IPS DF 4.7 (cell line): Measurements from ENCODE around the gene CHAMP1.
A peak's percentile ranks its signal among the peaks of the same experiment; 100 is the strongest.

Source experiments
- DNase-seq: peaks from one replicate; pipeline ENCODE4 v3.0.0-alpha.2; 2013; ENCODE audit warnings: low spot score; ENCODE audit errors: extremely low read depth

CHAMP1 gene, protein sequence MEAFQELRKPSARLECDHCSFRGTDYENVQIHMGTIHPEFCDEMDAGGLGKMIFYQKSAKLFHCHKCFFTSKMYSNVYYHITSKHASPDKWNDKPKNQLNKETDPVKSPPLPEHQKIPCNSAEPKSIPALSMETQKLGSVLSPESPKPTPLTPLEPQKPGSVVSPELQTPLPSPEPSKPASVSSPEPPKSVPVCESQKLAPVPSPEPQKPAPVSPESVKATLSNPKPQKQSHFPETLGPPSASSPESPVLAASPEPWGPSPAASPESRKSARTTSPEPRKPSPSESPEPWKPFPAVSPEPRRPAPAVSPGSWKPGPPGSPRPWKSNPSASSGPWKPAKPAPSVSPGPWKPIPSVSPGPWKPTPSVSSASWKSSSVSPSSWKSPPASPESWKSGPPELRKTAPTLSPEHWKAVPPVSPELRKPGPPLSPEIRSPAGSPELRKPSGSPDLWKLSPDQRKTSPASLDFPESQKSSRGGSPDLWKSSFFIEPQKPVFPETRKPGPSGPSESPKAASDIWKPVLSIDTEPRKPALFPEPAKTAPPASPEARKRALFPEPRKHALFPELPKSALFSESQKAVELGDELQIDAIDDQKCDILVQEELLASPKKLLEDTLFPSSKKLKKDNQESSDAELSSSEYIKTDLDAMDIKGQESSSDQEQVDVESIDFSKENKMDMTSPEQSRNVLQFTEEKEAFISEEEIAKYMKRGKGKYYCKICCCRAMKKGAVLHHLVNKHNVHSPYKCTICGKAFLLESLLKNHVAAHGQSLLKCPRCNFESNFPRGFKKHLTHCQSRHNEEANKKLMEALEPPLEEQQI

GRCh38 chr13:114314074-114314912, at the start of gene CHAMP1:
Gene CHAMP1, plus strand, starts transcription at chr13:114314503. Its CDS starts 9,340 bp downstream, at chr13:114323843.
- DNase-seq: peak; percentile 81

DNA sequence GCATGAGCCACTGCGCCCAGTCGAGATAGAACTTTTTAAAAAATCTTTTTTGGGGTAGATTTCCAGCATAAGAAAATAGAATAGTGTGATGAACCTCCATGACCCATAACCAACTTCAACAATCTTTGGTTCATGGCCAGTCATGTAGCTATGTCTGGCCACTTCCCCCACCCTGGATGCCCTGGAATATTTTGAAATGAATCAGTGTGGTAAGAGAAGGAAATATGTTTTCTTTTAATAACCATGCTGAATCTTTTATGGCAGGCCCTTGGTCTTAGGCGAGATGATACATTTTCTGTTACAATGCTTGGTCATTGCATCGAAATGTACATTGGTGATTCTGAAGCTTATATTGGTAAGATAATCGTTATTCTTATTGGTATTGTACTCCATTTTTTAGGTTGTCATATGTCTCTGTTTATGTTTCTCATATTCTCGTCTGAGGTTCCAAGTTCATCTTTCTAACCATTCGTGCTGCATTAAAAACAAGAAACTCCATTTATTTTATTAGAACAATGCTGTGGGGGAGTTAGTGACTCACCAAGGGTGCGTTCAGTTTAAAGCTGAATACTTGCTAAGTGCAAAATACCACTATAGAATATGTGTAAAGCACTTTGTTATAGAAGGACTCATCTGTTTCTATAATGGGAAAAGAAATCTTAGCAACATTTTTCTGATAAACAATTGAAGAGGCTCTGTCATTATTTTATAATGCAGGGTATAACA, 49.3 kb upstream of the CHAMP1 start:
- DNase-seq: no peak

GRCh38 chr13:114266241-114266640, 48.1 kb upstream of the CHAMP1 start:
- no peak for DNase-seq

DNA sequence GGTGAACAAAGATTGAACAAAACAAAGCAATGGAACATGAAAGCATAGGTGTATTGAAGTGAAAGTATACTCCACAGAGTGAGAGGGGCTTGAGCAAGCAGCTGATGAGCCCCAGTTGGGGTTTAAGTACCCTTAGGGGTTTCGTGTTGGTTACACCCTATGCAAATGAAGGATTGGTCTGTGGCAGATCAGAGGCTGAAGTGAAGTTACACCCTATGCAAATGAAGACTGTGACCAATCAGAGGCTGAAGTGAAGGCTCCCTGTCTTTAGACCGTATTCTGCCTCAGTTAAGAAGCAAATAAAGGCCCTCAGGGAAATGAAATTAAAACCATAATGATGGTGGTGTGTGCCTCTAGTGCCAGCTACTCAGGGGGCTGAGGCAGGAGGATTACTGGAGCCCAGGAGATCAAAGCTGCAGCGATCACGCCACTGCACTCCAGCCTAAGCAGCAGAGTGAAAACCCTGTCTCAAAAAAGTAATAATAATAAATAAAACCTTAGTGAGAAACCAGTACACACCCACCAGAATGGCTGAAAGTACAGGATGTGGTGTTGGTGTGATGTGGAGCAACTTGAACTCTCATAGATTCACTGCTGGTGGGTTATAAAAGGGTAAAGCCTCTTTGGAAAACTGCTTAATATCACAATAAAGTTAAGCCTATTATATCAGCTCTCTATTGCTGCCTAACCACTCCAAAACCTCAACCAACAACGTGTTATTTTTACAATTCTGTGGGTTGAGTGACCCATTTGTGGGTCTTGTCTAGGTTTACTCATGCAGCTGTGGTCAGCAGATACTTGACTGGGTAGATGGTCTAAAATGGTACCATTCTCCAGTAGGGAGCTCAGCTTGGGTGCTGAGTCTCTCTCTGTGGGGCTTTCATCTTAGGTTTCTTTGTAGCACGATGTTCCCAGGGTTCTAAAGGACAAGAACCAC, 45.7 kb upstream of the CHAMP1 start:
- DNase-seq: no peak

GRCh38 chr13:114269281-114269770, 45.0 kb upstream of the CHAMP1 start:
- no peak for DNase-seq

DNA sequence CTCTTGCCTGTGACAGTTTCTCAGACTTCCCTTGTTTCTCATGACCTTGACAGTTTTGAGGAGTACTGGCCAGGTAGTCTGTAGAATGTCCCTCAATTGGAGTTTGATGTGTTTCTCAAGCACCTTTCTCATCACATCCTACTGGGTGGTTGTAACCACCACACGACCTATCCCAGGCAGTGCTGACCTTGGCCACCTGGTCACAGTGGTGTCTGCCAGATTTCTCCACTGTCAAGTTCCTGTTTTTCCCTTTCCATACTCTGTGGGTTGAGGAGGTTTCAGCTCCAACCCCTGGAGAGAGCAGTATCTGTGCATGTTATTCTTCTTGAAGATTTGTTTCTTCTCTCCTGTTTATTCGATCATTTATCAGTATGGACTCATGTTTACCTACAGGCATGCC, 41.3 kb upstream of the CHAMP1 start:
- DNase-seq: no peak

DNA sequence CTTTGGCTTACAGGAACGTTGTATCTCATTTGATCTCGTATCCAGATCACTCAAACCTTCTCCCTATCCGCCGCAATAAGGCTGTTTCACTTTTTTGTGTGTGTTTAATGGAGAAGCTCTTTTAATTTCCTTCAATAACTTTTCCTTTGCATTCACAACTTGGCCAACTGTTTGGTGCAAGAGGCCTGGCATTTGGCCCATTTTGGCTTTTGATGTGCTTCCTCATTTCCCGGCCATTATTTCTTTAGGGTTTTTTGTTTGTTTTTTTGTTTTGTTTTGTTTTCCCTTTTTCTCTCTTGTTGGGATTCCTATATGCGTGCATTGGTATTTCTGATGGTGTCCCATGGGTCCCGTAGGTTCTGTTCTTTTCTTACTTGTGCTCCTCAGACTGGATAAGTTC, 39.0 kb upstream of the CHAMP1 start:
- DNase-seq: no peak

GRCh38 chr13:114279146-114279545, 35.2 kb upstream of the CHAMP1 start:
- DNase-seq: no peak

DNA sequence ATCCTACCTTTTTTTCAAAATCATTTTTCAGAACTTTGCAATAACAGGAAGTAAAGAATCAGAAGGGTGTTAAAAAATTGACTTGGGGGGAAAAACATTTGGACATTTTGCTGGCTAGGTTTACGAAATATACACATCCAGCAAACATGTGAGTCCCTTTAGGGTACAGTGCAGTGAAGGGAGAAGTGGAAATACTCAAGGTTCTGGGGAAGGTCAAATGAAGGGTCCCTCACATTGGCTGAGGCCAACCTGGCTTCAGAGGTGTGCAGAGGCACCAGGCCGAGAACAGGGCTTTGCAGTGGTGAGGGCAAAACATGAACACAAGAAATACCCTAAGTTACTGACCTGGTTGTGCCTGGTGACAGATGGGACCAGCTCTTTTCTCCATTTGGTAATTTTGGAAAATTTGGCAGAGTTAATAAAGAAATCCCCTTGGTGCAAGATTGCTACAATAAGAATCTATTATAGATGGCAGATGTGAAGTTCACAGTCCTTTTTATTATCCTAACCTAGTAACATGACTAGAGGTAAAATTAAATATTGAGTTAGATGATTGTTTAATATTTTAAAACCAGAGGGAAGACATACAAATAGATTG, 34.4 kb upstream of the CHAMP1 start:
- DNase-seq: no peak

GRCh38 chr13:114281351-114282040, 32.8 kb upstream of the CHAMP1 start, which contains the start of gene UPF3A:
Gene UPF3A, plus strand, starts transcription at chr13:114281601. Its CDS starts 39 bp downstream, at chr13:114281640.
- no peak for DNase-seq

DNA sequence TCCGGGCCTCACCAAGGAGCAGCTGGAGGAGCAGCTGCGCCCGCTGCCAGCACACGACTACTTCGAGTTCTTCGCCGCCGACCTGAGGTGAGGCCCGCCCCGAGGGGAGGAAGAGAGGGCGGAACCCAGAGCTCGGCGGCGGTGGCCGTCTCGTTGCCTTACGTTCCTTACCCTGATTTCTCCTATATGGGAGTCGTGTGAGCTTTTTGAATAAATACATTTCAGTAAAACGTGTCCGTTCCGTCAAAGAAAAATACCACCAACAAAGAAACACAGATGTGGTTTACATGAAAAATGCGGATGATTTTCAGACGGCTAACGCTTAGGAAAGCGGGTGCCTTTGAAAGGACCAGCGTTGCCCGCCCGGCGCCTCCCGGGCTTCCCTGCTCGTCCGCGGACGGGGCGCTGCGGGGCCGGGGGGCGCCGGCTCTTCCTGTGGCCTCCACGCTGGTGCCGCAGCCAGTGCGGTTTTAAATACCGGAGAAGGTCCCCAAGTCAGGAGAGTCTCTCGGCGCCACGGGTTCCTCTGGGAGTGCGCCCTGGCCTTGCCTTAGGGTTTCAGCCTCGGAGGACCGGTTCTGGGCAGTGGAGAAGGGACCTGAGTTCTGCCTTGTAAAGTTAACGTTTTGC, 32.1 kb upstream of the CHAMP1 start:
- DNase-seq: no peak

DNA sequence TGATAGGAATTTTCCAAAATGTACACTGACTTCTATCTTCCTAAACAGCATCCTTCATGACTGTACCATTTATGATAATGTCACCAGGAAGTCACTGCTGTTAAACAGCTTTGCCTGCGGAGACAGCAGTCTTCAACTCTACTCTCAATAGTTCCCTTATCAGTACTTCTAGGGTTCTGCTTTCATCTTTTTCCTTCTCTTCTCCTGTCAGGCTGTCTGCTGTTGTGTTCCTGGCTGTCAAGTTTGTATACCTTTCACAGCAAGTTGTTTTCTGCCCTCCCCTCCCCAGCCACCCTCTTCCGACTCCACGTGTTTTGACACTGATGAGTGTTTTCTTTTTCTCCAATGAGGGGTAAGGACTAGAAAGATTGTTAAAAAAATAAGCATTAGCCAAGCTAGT, 30.7 kb upstream of the CHAMP1 start:
- DNase-seq: no peak

- DNase-seq: no peak
Measured at GRCh38 chr13:114284680-114285079, 29.6 kb upstream of the CHAMP1 start.

GRCh38 chr13:114285166-114285808, 29.0 kb upstream of the CHAMP1 start:
- DNase-seq: no peak

DNA sequence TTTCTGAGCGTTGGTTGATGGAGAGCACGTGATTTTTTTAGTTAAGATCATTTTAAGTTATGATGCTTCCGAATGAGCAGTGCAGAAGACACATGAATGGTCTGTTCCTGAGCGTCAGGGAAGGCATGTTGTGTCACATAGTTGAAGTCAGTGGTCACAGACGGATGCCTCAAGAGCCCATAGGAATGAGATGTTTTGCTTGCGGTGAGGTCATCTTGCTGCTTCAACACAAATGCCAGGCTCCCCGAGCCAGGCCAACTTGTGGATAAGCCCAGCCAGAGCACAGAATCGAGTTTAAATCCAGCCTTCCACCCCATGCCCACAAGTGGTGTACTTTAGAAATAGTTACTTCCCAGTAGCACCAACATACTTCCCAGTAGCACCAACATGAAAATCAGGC, 27.5 kb upstream of the CHAMP1 start:
- no peak for DNase-seq

DNA sequence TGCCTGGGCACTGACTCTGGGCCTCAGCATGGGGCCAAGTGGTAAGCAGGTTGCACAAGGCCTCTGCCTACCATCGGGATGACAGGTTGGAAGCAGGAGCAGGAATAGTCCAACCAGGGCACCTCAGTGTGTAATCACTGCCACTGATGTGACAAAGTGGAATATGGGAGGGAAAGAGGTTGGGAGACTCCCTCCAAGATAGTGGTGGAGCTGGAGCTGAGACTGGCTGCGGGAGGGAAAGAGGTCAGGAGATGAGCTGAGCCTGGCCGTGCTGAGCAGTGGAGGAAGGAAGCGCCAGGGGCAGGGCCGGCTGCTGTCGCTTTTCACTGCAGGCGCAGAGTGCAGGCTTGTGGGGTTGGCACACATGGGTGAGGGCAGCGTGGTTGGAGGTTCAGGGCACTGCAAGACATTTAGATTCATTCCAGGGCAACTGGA, 26.1 kb upstream of the CHAMP1 start:
- DNase-seq: no peak

DNA sequence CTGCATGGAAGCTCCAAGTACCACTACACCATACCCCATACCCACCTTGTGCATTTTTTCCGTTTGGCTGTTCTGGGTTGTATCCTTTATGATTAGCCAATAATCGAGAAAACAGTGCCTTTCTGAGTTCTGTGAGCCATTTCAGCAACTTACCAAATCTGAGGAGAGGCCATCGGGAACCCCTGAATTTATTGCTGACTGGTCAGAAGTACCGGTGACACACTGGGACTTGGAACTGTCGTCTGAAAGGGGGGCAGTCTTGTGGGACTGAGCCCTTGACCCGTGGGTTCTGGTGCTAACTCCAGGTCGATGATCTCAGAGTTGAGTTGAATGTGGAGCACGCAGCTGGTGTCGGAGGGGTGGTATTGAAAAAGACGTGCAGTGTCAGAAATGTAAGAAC, 17.9 kb upstream of the CHAMP1 start:
- no peak for DNase-seq

- DNase-seq: no peak
Measured at GRCh38 chr13:114296902-114297301, 17.4 kb upstream of the CHAMP1 start.
